GM23338 (cell line): ENCODE measurements around the gene RBP5. TPM values are rescaled to one million over a fixed set of nuclear protein-coding genes. Genes with fewer than 3 reads are reported as not detected.

Experiments
- ATAC-seq: fragments of 200-7000 bp; cut with Tn5 transposase; 3 replicates; pipeline ENCODE4 v1.9.1; 2020
- DNase-seq: peaks from one replicate; pipeline ENCODE4 v3.0.0-alpha.2; 2015; ENCODE audit warnings: low spot score
- H2AFZ ChIP-seq: fragments of 200-600 bp; sonication (generic); 2 replicates; pipeline ENCODE4 v1.8.0; 2016; ENCODE audit warnings: antibody characterized with exemption, mild to moderate bottlenecking, moderate library complexity
- H3F3A ChIP-seq: fragments of 200-600 bp; sonication (generic); replicated peaks from 2 replicates; pipeline ENCODE4 v1.8.0; 2017; ENCODE audit warnings: antibody characterized with exemption, mixed run types, low read depth
- H3K27ac ChIP-seq: fragments of 200-600 bp; sonication (generic); 2 replicates; pipeline ENCODE4 v1.6.1; 2016; ENCODE audit warnings: low read depth
- H3K27me3 ChIP-seq: fragments of 200-600 bp; sonication (generic); 2 replicates; pipeline ENCODE4 v1.8.0; 2016; ENCODE audit warnings: mild to moderate bottlenecking, mixed run types, moderate library complexity; ENCODE audit not compliant: insufficient read depth
- H3K36me3 ChIP-seq: fragments of 200-600 bp; sonication (generic); 2 replicates; pipeline ENCODE4 v1.8.0; 2016; ENCODE audit warnings: mild to moderate bottlenecking; ENCODE audit not compliant: insufficient read depth
- H3K4me1 ChIP-seq: fragments of 200-600 bp; sonication (generic); 2 replicates; pipeline ENCODE4 v1.8.0; 2016; ENCODE audit warnings: mild to moderate bottlenecking, moderate library complexity; ENCODE audit not compliant: insufficient read depth
- H3K4me2 ChIP-seq: fragments of 200-600 bp; sonication (generic); 2 replicates; pipeline ENCODE4 v1.7.1; 2017; ENCODE audit warnings: mixed run types
- H3K4me3 ChIP-seq: fragments of 200-600 bp; sonication (generic); 2 replicates; pipeline ENCODE4 v1.6.1; 2016; ENCODE audit warnings: mixed run types
- H3K79me2 ChIP-seq: fragments of 200-600 bp; sonication (generic); replicated peaks from 2 replicates; pipeline ENCODE4 v1.8.0; 2017; ENCODE audit warnings: mild to moderate bottlenecking; ENCODE audit not compliant: insufficient read depth
- H3K9me2 ChIP-seq: fragments of 200-600 bp; sonication (generic); 2 replicates; pipeline ENCODE4 v1.8.0; 2017; ENCODE audit not compliant: insufficient read depth
- H4K20me1 ChIP-seq: fragments of 200-600 bp; sonication (generic); replicated peaks from 2 replicates; pipeline ENCODE4 v1.8.0; 2017; ENCODE audit warnings: mild to moderate bottlenecking; ENCODE audit not compliant: insufficient read depth
- H3K27ac Mint-ChIP-seq: 2 replicates; pipeline ENCODE4 v1.8.0; 2020; ENCODE audit warnings: inconsistent platforms, mild to moderate bottlenecking, moderate library complexity, mixed read lengths
- H3K27me3 Mint-ChIP-seq: 3 replicates; pipeline ENCODE4 v1.8.0; 2022; ENCODE audit warnings: low read depth, mild to moderate bottlenecking, moderate library complexity, mixed read lengths, inconsistent platforms; ENCODE audit not compliant: insufficient read depth, poor library complexity
- H3K36me3 Mint-ChIP-seq: 3 replicates; pipeline ENCODE4 v1.8.0; 2021; ENCODE audit warnings: low read depth, mild to moderate bottlenecking, inconsistent platforms, moderate library complexity, mixed read lengths
- H3K4me1 Mint-ChIP-seq: 3 replicates; pipeline ENCODE4 v1.8.0; 2020; ENCODE audit warnings: mild to moderate bottlenecking, inconsistent platforms, mixed read lengths
- H3K4me3 Mint-ChIP-seq: 3 replicates; pipeline ENCODE4 v1.8.0; 2021; ENCODE audit warnings: moderate library complexity, mild to moderate bottlenecking, inconsistent platforms, mixed read lengths
- H3K9me3 Mint-ChIP-seq: 3 replicates; pipeline ENCODE4 v1.8.0; 2020; ENCODE audit warnings: moderate library complexity, mild to moderate bottlenecking, inconsistent platforms, mixed read lengths
- CREB1 ChIP-seq: fragments of 250-450 bp; sonication (Bioruptor Pico); IDR thresholded peaks from 2 replicates; pipeline ENCODE4 v1.5.0; 2020; ENCODE audit warnings: low read depth, mild to moderate bottlenecking, moderate library complexity
- EZH2 ChIP-seq: fragments of 200-600 bp; sonication (generic); IDR thresholded peaks from one replicate; pipeline ENCODE4 v1.8.0; 2017; ENCODE audit warnings: antibody characterized with exemption, mild to moderate bottlenecking, low read depth; ENCODE audit not compliant: unreplicated experiment
- EZH2phosphoT487 ChIP-seq: fragments of 200-600 bp; sonication (generic); IDR thresholded peaks from one replicate; pipeline ENCODE4 v1.8.1; 2018; ENCODE audit warnings: antibody characterized with exemption; ENCODE audit not compliant: unreplicated experiment
- JUNB ChIP-seq: IDR thresholded peaks from one replicate; pipeline ENCODE4 v1.6.1; 2016; ENCODE audit warnings: antibody characterized with exemption; ENCODE audit not compliant: unreplicated experiment
- NANOG ChIP-seq: IDR thresholded peaks from 2 replicates; pipeline ENCODE4 v1.6.1; 2016; ENCODE audit warnings: antibody characterized with exemption, borderline replicate concordance
- POLR2AphosphoS5 ChIP-seq: IDR thresholded peaks from 2 replicates; pipeline ENCODE4 v1.6.1; 2016; ENCODE audit warnings: antibody characterized with exemption, low read depth
- STAT1 ChIP-seq: IDR thresholded peaks from one replicate; pipeline ENCODE4 v1.6.1; 2016; ENCODE audit warnings: antibody characterized with exemption; ENCODE audit not compliant: unreplicated experiment
- ZNF114 ChIP-seq: fragments of 250-450 bp; sonication (Bioruptor Pico); IDR thresholded peaks from 2 replicates; pipeline ENCODE4 v1.5.0; 2020; ENCODE audit warnings: mild to moderate bottlenecking, moderate library complexity
- ZNF331 ChIP-seq: fragments of 250-450 bp; sonication (Bioruptor Pico); IDR thresholded peaks from 2 replicates; pipeline ENCODE4 v1.5.0; 2020; ENCODE audit warnings: low read depth, mild to moderate bottlenecking, moderate library complexity
- polyA plus RNA-seq: library from polyadenylated mRNA; unstranded; fragments of >200 nt; fragmentation: Nextera tagmentation; extraction: Ambion mirVana; gene quantifications from 2 replicates; pipeline ENCODE4 v1.2.1, GENCODE V29; 2016
- total RNA-seq: library from RNA; depleted of rRNA; stranded (reverse); fragments of >200 nt; shearing (Covaris generic); gene quantifications from 2 replicates; pipeline ENCODE4 v1.2.3, GENCODE V29; 2014
- TF ChIP-seq, protein P1 (sequence below): fragments of 250-450 bp; sonication (Bioruptor Pico); IDR thresholded peaks from 2 replicates; pipeline ENCODE4 v1.5.0; 2020; ENCODE audit warnings: mild to moderate bottlenecking, moderate library complexity
- TF ChIP-seq, protein P2 (sequence below): IDR thresholded peaks from 2 replicates; pipeline ENCODE4 v1.6.1; 2016; ENCODE audit warnings: antibody characterized with exemption
- TF ChIP-seq, protein P3 (sequence below), 2 experiments: fragments of 200-600 bp in 1 of 2; sonication (generic) in 1 of 2; conservative IDR thresholded peaks; 2 replicates each; pipeline versions ENCODE4 v1.5.1 to v1.6.1; 2016 to 2017; ENCODE audit warnings: antibody characterized with exemption in 2 of 2, low read depth in 2 of 2, mild to moderate bottlenecking in 2 of 2, moderate library complexity in 1 of 2
- TF ChIP-seq, protein P4 (sequence below): IDR thresholded peaks from one replicate; pipeline ENCODE4 v1.6.1; 2018; ENCODE audit warnings: antibody characterized with exemption; ENCODE audit not compliant: unreplicated experiment

The RBP5 gene
- total and polyA plus RNA-seq, 2 experiments from 2014 or later, result 1.2 to 3.0 TPM

DNA sequence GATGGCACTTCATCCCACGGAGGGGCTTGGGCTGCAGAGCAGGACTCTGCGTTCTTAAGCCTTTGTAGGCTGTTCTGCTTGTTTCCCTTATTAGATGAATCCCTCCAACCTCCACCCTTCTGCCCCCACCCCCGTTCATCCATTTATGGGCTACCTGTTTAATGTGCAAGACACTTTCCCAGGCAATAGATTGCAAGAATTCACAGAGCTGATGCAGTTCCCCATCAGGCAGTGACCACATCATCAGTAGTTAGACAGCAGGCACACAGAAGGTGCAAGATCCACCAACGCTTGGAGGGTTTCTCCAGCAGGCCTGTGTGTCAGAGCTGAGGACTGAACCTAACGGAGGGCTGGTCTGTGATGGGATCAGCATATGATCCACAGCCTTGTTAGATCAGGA lies 35.2 kb downstream of the RBP5 start:
- H3K79me2 ChIP-seq, result no peaks in the 10 kb centered on the region
- H3K4me1 ChIP-seq, result peaks cover 20% of the 10 kb centered on the region
- H2AFZ ChIP-seq, result no peak overlapping the region
- no peak overlapping the region for H3K27ac ChIP-seq
- H3K4me2 ChIP-seq, result no peak overlapping the region
- no peaks in the 10 kb centered on the region for H3K9me3 Mint-ChIP-seq
- H3K4me1 Mint-ChIP-seq, result peaks cover 32% of the 10 kb centered on the region
- H3K4me3 ChIP-seq, result no peak overlapping the region
- DNase-seq, result no peak
- no peaks in the 10 kb centered on the region for H3K27me3 ChIP-seq
- peaks cover 10% of the 10 kb centered on the region for H3K36me3 Mint-ChIP-seq
- no peaks in the 10 kb centered on the region for H4K20me1 ChIP-seq
- H3K4me3 Mint-ChIP-seq, result no peak overlapping the region
- no peak overlapping the region for H3K27ac Mint-ChIP-seq
- TF ChIP-seq, protein P1, sequence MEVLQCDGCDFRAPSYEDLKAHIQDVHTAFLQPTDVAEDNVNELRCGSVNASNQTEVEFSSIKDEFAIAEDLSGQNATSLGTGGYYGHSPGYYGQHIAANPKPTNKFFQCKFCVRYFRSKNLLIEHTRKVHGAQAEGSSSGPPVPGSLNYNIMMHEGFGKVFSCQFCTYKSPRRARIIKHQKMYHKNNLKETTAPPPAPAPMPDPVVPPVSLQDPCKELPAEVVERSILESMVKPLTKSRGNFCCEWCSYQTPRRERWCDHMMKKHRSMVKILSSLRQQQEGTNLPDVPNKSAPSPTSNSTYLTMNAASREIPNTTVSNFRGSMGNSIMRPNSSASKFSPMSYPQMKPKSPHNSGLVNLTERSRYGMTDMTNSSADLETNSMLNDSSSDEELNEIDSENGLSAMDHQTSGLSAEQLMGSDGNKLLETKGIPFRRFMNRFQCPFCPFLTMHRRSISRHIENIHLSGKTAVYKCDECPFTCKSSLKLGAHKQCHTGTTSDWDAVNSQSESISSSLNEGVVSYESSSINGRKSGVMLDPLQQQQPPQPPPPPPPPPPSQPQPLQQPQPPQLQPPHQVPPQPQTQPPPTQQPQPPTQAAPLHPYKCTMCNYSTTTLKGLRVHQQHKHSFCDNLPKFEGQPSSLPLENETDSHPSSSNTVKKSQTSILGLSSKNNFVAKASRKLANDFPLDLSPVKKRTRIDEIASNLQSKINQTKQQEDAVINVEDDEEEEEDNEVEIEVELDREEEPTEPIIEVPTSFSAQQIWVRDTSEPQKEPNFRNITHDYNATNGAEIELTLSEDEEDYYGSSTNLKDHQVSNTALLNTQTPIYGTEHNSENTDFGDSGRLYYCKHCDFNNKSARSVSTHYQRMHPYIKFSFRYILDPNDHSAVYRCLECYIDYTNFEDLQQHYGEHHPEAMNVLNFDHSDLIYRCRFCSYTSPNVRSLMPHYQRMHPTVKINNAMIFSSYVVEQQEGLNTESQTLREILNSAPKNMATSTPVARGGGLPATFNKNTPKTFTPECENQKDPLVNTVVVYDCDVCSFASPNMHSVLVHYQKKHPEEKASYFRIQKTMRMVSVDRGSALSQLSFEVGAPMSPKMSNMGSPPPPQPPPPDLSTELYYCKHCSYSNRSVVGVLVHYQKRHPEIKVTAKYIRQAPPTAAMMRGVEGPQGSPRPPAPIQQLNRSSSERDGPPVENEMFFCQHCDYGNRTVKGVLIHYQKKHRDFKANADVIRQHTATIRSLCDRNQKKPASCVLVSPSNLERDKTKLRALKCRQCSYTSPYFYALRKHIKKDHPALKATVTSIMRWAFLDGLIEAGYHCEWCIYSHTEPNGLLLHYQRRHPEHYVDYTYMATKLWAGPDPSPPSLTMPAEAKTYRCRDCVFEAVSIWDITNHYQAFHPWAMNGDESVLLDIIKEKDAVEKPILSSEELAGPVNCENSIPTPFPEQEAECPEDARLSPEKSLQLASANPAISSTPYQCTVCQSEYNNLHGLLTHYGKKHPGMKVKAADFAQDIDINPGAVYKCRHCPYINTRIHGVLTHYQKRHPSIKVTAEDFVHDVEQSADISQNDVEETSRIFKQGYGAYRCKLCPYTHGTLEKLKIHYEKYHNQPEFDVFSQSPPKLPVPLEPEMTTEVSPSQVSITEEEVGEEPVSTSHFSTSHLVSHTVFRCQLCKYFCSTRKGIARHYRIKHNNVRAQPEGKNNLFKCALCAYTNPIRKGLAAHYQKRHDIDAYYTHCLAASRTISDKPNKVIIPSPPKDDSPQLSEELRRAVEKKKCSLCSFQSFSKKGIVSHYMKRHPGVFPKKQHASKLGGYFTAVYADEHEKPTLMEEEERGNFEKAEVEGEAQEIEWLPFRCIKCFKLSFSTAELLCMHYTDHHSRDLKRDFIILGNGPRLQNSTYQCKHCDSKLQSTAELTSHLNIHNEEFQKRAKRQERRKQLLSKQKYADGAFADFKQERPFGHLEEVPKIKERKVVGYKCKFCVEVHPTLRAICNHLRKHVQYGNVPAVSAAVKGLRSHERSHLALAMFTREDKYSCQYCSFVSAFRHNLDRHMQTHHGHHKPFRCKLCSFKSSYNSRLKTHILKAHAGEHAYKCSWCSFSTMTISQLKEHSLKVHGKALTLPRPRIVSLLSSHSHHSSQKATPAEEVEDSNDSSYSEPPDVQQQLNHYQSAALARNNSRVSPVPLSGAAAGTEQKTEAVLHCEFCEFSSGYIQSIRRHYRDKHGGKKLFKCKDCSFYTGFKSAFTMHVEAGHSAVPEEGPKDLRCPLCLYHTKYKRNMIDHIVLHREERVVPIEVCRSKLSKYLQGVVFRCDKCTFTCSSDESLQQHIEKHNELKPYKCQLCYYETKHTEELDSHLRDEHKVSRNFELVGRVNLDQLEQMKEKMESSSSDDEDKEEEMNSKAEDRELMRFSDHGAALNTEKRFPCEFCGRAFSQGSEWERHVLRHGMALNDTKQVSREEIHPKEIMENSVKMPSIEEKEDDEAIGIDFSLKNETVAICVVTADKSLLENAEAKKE (CRISPR knock-in tag), result no peak
- TF ChIP-seq, protein P2, sequence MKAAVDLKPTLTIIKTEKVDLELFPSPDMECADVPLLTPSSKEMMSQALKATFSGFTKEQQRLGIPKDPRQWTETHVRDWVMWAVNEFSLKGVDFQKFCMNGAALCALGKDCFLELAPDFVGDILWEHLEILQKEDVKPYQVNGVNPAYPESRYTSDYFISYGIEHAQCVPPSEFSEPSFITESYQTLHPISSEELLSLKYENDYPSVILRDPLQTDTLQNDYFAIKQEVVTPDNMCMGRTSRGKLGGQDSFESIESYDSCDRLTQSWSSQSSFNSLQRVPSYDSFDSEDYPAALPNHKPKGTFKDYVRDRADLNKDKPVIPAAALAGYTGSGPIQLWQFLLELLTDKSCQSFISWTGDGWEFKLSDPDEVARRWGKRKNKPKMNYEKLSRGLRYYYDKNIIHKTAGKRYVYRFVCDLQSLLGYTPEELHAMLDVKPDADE, result no peak
- TF ChIP-seq ZNF331 (CRISPR knock-in tag), result no peak
- no peak for TF ChIP-seq STAT1
- no peak for TF ChIP-seq ZNF114 (CRISPR knock-in tag)
- no peak for TF ChIP-seq NANOG
- TF ChIP-seq, protein P3, sequence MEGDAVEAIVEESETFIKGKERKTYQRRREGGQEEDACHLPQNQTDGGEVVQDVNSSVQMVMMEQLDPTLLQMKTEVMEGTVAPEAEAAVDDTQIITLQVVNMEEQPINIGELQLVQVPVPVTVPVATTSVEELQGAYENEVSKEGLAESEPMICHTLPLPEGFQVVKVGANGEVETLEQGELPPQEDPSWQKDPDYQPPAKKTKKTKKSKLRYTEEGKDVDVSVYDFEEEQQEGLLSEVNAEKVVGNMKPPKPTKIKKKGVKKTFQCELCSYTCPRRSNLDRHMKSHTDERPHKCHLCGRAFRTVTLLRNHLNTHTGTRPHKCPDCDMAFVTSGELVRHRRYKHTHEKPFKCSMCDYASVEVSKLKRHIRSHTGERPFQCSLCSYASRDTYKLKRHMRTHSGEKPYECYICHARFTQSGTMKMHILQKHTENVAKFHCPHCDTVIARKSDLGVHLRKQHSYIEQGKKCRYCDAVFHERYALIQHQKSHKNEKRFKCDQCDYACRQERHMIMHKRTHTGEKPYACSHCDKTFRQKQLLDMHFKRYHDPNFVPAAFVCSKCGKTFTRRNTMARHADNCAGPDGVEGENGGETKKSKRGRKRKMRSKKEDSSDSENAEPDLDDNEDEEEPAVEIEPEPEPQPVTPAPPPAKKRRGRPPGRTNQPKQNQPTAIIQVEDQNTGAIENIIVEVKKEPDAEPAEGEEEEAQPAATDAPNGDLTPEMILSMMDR (conservative IDR thresholded peaks at IDR 0.05; ENCODE audit: low read depth in 2 of 2), result no peak
- no peak for TF ChIP-seq EZH2phosphoT487
- no peak for TF ChIP-seq CREB1 (CRISPR knock-in tag)
- no peak for TF ChIP-seq JUNB
- TF ChIP-seq EZH2, result no peak
- TF ChIP-seq POLR2AphosphoS5, result no peak
- TF ChIP-seq, protein P4, sequence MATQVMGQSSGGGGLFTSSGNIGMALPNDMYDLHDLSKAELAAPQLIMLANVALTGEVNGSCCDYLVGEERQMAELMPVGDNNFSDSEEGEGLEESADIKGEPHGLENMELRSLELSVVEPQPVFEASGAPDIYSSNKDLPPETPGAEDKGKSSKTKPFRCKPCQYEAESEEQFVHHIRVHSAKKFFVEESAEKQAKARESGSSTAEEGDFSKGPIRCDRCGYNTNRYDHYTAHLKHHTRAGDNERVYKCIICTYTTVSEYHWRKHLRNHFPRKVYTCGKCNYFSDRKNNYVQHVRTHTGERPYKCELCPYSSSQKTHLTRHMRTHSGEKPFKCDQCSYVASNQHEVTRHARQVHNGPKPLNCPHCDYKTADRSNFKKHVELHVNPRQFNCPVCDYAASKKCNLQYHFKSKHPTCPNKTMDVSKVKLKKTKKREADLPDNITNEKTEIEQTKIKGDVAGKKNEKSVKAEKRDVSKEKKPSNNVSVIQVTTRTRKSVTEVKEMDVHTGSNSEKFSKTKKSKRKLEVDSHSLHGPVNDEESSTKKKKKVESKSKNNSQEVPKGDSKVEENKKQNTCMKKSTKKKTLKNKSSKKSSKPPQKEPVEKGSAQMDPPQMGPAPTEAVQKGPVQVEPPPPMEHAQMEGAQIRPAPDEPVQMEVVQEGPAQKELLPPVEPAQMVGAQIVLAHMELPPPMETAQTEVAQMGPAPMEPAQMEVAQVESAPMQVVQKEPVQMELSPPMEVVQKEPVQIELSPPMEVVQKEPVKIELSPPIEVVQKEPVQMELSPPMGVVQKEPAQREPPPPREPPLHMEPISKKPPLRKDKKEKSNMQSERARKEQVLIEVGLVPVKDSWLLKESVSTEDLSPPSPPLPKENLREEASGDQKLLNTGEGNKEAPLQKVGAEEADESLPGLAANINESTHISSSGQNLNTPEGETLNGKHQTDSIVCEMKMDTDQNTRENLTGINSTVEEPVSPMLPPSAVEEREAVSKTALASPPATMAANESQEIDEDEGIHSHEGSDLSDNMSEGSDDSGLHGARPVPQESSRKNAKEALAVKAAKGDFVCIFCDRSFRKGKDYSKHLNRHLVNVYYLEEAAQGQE, result no peak
- H3K9me2 ChIP-seq, result 0 out of 2 replicates have a peak, but pooled peaks cover 3% of the 10 kb centered on the region
- no peak for ATAC-seq
- H3K27me3 Mint-ChIP-seq, result peaks cover 18% of the 10 kb centered on the region
- H3K36me3 ChIP-seq, result no peaks in the 10 kb centered on the region
- H3F3A ChIP-seq, result no peaks in the 10 kb centered on the region
